Peyer's patch (tissue), 4 donors: Measurements from ENCODE around the gene SLC6A17. TPM values are rescaled to one million over a fixed set of nuclear protein-coding genes. Genes with fewer than 3 reads are reported as not detected.

Experiments used
- DNase-seq, 3 donors: peaks; one replicate each; pipeline ENCODE4 v3.0.0-alpha.2; 2017 to 2019
- H3K27ac ChIP-seq, 4 donors: fragments of 200-600 bp; sonication (generic); one replicate each; pipeline ENCODE4 v1.5.1; 2016 to 2019
- H3K27me3 ChIP-seq, 2 donors: fragments of 200-600 bp; sonication (generic); one replicate each; pipeline ENCODE4 v1.5.1; 2019
- H3K36me3 ChIP-seq, 3 donors: fragments of 200-600 bp; sonication (generic); one replicate each; pipeline ENCODE4 v1.5.1; 2016 to 2019
- H3K4me1 ChIP-seq, 4 donors: fragments of 200-600 bp; sonication (generic); one replicate each; pipeline ENCODE4 v1.5.1; 2016 to 2019
- H3K4me3 ChIP-seq, 4 donors: fragments of 200-600 bp; sonication (generic); 1 replicate in 3 of 4; 2 replicates in 1 of 4; pipeline ENCODE4 v1.5.1; 2016 to 2019; ENCODE audit warnings: mild to moderate bottlenecking in 1 of 4
- H3K9me3 ChIP-seq, 4 donors: fragments of 200-600 bp; sonication (generic); one replicate each; pipeline ENCODE4 v1.5.1; 2016 to 2019; ENCODE audit warnings: mild to moderate bottlenecking in 1 of 4
- POLR2A ChIP-seq, 2 donors: fragments of 450-650 bp; IDR thresholded peaks; one replicate each; pipeline ENCODE4 v1.5.1; 2017; ENCODE audit warnings: antibody characterized with exemption in 2 of 2, mild to moderate bottlenecking in 2 of 2, moderate library complexity in 2 of 2
- total RNA-seq, 4 donors: library from RNA; depleted of rRNA; stranded (reverse); fragments of >200 nt; gene quantifications; one replicate each; pipeline ENCODE4 v1.1.0, GENCODE V29; 2016
- TF ChIP-seq, protein P1 (sequence below), 6 experiments: fragments of 450-650 bp in 4 of 6; fragments of 200-600 bp in 2 of 6; sonication (generic) in 1 of 6; IDR thresholded peaks; one replicate each; pipeline ENCODE4 v1.5.1; 2017 to 2019; ENCODE audit warnings: antibody characterized with exemption in 6 of 6, mild to moderate bottlenecking in 3 of 6, moderate library complexity in 1 of 6

SLC6A17 gene
- total RNA-seq, 4 donors from 2014 or later = 0.13 to 0.28 TPM; not detected in 2

GRCh38 chr1:110151175-110151669 is 928 bp downstream of the SLC6A17 start:
- no peak for DNase-seq
- no peaks in the 10 kb centered on the region for H3K36me3 ChIP-seq
- H3K4me1 ChIP-seq = peaks cover 0 to 11% (median 4%) of the 10 kb centered on the region in 4 donors
- H3K9me3 ChIP-seq = no peaks in the 10 kb centered on the region
- no peak for TF ChIP-seq POLR2A (IDR thresholded peaks at IDR 0.05)
- TF ChIP-seq, protein P1, sequence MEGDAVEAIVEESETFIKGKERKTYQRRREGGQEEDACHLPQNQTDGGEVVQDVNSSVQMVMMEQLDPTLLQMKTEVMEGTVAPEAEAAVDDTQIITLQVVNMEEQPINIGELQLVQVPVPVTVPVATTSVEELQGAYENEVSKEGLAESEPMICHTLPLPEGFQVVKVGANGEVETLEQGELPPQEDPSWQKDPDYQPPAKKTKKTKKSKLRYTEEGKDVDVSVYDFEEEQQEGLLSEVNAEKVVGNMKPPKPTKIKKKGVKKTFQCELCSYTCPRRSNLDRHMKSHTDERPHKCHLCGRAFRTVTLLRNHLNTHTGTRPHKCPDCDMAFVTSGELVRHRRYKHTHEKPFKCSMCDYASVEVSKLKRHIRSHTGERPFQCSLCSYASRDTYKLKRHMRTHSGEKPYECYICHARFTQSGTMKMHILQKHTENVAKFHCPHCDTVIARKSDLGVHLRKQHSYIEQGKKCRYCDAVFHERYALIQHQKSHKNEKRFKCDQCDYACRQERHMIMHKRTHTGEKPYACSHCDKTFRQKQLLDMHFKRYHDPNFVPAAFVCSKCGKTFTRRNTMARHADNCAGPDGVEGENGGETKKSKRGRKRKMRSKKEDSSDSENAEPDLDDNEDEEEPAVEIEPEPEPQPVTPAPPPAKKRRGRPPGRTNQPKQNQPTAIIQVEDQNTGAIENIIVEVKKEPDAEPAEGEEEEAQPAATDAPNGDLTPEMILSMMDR (IDR thresholded peaks at IDR 0.05) = no peak
- H3K27ac ChIP-seq = no peak overlapping the region
- H3K4me3 ChIP-seq = no peak overlapping the region
- peaks cover 0 to 14% of the 10 kb centered on the region in 2 donors for H3K27me3 ChIP-seq

DNA sequence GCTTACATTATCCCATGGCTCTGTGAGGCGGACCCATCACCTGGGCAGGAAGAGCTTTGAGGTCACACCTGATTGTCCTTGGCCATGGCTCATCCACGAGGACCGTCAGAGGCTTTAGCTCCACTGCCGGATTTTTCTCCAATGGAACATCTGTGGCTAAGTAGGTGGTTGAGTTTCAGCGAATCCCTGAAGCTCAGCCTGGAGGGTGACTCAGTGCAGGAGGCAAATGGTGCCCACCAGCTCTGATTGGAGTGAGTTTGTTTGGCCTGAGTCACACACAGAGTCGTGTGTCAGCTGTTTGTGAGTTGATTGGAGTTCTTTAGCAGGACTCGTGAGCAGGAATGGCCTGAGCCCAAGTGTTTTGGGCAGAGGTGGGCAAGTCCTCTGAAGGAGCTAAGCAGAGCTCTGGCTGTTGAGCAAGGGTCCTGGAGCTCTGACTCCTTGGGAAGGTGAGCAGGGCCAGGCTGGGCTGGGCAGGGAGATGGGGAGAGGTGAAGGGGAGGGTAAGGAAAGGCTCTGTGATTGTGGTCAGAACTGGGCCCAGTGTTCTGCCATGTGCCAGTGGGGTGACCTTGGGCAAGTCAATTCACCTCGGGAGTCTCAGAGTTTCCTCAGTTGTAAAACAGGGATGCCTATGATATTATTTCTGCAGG is 2.0 kb downstream of the SLC6A17 start:
- Histone ChIP-seq H3K4me3 (no peak overlapping the region), H3K4me1 (peaks cover 0 to 11% (median 4%) of the 10 kb centered on the region in 4 donors), H3K9me3 (no peaks in the 10 kb centered on the region), H3K36me3 (no peaks in the 10 kb centered on the region), H3K27me3 (peaks cover 0 to 14% of the 10 kb centered on the region in 2 donors), H3K27ac (no peak overlapping the region)
- DNase-seq = no peak
- no peak for TF ChIP-seq POLR2A (IDR thresholded peaks at IDR 0.05)
- TF ChIP-seq, protein P1 (IDR thresholded peaks at IDR 0.05) = no peak

GRCh38 chr1:110153407-110153950 is 3.2 kb downstream of the SLC6A17 start:
- no peak for DNase-seq
- Histone ChIP-seq H3K27ac (no peak overlapping the region), H3K27me3 (peaks cover 0 to 14% of the 10 kb centered on the region in 2 donors), H3K4me1 (peaks cover 0 to 11% (median 4%) of the 10 kb centered on the region in 4 donors), H3K9me3 (no peaks in the 10 kb centered on the region), H3K4me3 (no peak overlapping the region), H3K36me3 (no peaks in the 10 kb centered on the region)
- TF ChIP-seq, protein P1 (IDR thresholded peaks at IDR 0.05) = no peak

DNA sequence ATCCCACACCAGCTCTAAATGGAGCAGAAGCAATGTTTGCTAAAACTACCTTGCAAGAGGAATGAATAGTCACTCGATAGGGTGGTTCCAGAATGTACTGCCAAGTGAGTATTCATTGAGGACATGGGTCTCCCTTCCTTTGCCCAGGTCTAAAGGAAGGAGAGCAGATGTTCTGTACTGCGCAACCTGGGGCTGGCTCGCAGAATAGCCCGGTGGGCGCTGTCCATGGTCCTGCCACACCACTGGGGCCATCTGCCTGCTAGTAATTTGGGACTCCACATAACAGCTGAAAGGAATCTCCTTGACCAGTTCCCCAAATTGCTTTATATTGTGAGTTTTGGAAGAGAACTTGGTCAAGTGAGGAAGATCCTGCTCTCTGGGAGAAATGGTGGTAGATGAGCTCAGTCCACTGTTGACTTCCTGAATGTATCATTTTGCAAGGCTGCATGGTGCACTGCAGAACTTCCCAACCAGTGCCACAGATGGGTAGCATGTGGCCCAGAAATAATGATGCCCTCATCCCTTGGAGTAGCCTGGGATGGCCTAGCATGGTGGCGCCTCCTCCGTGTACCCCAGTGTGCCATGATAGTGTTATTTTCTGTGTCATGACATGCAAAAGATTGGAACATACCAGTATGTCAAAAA is 5.7 kb downstream of the SLC6A17 start:
- H3K36me3 ChIP-seq = no peaks in the 10 kb centered on the region
- no peak overlapping the region for H3K4me3 ChIP-seq
- DNase-seq = peak in 2 of 3 donors; percentile 59 to 65
- peaks cover 0 to under 1% (median under 1%) of the 10 kb centered on the region in 4 donors for H3K4me1 ChIP-seq
- no peak overlapping the region for H3K27ac ChIP-seq
- H3K27me3 ChIP-seq = peaks cover 0 to 5% of the 10 kb centered on the region in 2 donors
- TF ChIP-seq, protein P1 (IDR thresholded peaks at IDR 0.05) = no peak
- no peak for TF ChIP-seq POLR2A (IDR thresholded peaks at IDR 0.05)
- H3K9me3 ChIP-seq = no peaks in the 10 kb centered on the region

DNA sequence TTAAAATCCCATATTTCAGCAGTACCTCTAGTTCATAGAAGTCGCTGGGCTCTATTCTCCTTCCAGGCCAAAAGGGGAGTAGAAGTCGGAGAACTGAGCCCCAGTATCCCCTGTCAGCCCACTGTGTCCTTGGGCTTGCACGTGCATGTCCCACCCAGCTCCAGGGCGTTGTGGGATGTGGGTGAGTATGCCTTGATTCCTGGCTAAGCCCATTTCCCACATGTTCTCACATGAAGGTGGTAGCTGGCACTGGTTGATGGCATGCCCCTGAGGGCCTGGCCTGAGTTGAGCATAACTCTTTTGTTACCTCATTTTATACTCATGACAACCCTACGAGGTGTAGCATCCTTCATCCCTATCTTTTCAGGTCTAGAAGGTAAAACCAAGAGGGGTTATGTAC is 8.0 kb downstream of the SLC6A17 start:
- Histone ChIP-seq H3K9me3 (no peaks in the 10 kb centered on the region), H3K27me3 (no peaks in the 10 kb centered on the region)
- DNase-seq = no peak

More for the DNA sequence above, 8.0 kb downstream of the SLC6A17 start:
- TF ChIP-seq POLR2A (IDR thresholded peaks at IDR 0.05) = no peak
- TF ChIP-seq, protein P1 (IDR thresholded peaks at IDR 0.05) = no peak
- no peaks in the 10 kb centered on the region for H3K4me1 ChIP-seq
- H3K36me3 ChIP-seq = no peaks in the 10 kb centered on the region
- no peak overlapping the region for H3K27ac ChIP-seq
- H3K4me3 ChIP-seq = no peak overlapping the region
